GM21515 (cell line): Measurements from ENCODE around the gene CGB2.
"Not testable (repeated sequence)": the region's sequence is repeated elsewhere in the genome, so short reads cannot be mapped to it uniquely, and the experiment has no call there.

ENCODE experiments used
- ATAC-seq: cut with Tn5 transposase; IDR thresholded peaks from one replicate; pipeline ENCODE4 v1.9.1; 2021; ENCODE audit not compliant: unreplicated experiment

The CGB2 gene

DNA sequence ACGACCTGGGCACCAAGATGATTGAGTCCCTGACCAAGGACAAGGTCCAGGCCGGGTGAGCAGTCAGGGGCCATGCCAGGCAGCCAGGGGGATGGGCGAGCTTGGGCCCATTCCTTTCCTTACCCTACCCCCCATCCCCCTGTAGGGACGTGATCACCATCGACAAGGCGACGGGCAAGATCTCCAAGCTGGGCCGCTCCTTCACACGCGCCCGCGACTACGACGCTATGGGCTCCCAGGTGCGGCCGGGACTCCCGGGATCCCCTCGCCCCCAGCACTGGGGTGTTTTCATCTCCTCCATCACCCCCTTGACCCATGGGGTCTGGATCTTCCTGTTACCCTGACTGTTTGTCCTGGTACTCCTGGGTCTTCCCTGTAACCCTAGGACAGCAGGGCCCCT is 21.9 kb upstream of the CGB2 start:
- ATAC-seq = no peak

DNA sequence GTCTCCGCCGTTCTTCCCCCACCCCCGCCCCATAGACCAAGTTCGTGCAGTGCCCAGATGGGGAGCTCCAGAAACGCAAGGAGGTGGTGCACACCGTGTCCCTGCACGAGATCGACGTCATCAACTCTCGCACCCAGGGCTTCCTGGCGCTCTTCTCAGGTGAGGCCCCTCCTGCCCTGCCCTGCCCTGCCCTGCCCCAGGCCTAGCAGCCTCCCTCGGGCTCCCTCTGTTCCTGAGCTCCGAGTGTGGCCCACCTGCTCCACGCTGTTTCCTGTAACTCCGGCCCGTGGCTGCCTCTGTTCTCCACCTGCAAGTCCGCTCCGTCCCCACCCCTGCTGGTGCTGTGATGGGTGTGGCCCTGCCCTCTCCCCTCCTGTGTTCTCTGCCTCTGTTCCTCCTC is 21.2 kb upstream of the CGB2 start:
- ATAC-seq = no peak

DNA sequence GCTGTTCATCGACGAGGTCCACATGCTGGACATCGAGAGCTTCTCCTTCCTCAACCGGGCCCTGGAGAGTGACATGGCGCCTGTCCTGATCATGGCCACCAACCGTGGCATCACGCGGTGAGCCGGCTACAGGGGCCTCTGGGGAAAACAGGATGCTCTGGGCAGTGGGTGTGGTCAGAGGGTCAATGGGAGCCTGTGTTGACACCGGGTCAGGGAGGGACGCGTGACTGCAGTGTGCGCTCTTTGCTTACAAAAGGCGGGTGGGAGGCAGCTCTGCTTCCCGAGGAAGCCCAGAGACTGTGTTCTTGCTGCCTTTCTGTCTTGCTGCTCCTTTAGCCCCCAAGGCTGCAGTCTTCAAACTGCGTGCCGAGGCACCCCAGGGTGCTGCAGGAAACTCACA is 20.5 kb upstream of the CGB2 start:
- ATAC-seq = no peak

DNA sequence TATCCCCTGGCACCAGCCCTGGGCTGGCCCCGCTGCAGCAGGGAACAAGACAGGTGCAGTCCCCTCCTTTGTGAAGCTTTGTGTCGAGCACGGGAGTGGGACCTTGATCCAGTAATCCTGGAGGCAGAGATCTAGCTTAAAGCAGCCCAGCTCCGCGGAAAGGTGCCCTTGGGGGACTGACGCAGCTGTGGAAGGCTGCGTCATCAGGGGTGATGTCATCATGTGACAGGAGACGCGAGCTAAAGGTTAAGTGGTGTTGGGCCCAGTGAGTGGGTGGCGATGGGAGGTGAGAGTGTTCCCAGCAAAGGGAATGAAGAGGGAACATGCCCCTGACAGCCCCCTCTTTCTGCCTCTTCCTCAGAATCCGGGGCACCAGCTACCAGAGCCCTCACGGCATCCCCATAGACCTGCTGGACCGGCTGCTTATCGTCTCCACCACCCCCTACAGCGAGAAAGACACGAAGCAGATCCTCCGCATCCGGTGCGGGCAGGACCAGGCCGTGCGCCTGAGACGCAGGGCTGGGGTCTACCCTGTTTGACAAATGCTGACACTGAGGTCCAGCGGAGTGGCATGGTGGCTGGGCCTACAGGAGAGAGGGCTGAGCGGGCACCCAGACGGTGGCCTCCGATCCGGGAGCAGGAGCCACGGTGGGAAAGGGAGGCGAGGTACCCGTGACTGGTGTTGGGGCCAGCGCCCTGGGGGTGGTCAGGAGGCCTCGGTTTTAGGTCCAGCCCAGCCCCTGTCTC is 17.4 kb upstream of the CGB2 start:
- ATAC-seq = no peak

DNA sequence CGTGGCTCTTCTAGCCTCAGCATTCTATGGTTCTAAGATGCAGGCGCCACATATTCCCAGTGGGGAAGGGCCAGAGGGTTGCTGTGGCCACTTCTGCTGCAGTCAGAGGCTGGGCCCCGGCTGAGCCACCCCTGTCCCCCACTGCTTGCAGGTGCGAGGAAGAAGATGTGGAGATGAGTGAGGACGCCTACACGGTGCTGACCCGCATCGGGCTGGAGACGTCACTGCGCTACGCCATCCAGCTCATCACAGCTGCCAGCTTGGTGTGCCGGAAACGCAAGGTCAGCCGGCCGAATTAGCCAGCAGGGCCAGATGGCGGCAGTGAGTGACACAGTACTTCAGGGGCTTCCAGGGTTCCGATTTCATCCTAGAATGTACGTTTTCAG is 16.8 kb upstream of the CGB2 start:
- no peak for ATAC-seq

DNA sequence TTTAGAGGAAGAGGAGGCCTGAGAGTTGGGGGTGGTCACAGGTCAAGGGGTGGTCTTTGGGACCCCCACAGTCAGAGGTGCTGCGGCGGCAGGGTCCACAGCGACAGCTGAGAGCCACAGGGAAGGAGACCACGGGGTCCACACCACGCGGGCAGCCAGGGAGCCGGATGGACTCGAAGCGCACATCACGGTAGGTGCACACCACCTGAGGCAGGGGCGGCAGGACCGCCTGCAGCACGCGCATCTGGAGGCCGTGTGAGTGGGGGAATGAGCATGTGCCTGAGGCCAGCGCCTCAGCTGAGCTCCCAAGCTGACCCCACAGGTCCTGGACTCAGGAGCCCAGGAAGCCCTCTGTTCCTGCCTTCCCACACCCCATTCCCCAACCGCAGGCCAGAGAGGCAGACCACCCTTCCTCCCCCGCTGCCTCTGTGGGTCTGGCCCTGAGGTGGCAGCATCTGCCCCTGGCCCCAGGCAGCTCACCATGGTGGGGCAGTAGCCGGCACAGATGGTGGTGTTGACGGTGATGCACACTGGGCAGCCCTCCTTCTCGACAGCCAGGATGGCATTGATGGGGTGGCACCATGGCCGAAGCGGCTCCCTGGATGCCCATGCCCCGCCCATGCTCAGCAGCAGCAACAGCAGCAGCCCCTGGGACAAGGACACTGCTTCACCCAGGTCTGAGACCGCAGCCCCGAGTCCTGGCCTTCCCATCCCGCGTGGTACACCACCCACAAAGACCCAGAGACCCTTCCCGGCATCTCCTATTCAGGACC is 15.4 kb upstream of the CGB2 start:
- ATAC-seq = no peak

DNA sequence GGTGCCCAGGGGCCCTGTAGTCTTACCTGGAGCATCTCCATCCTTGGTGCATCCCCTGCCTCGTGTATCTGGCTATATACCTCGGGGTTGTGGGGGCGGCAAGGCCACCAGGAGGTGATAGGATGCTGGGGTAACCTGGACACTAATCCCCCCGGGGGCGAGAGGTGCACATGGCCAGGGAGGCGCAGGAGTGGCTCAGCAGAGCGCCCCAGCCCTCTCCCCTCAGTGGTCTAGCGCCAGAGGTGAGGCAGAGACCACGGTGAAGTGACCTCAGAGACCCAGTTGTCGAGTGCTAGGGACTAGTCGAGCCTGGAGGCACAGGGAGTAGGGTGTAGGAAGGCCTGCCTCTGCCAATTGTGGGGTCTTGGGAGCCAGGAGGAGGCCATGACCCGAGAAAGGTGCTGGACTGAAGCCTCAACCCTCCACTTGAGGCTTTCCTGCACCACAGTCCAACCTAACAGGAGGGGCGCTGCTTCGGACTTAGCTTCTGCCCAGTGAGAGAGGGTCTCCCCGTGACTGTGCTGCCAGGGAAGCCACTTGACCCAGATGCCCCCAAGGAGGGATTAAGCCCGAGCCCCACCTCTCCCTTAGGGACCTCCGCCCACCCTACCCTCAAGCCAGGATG is 14.5 kb upstream of the CGB2 start, which contains the start of gene LHB:
LHB (minus strand) TSS at position 51 of the 625 bp plus-strand sequence; CDS start at position 41, 10 bp downstream.
- ATAC-seq = no peak

DNA sequence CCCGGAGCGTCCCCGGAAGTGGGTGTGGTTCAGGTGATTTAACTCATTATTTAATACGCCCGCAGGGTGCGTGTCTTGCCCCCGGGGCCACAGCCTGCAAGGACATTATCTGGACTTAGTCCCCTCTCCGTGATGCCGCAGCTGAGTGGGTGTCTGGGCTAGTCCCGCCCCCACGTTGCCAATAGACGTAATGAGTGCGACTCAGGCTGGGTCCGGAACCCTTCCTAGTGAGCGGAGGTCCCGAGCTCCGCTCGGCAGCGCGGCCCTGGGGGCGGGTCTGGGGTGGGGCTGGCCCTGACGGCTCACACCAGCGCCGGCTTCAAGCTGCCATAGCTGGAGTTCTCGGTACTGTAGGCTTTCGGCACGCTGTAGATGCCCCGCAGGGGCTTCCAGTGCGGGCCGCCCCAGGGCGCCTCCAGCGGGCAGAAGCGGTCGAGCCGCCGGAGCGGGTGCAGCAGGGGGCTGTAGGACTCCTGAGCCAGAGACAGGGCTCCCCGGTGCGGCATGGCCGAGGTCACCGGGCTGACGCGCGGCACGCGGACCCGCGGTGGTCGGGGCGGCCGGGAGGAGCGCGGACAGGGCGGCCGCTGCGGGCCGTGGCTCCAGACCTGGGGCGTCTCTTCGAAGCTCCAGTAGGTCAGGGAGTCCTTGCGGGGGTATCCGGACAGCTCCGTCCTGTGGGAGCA is 13.9 kb upstream of the CGB2 start:
- ATAC-seq = no peak

DNA sequence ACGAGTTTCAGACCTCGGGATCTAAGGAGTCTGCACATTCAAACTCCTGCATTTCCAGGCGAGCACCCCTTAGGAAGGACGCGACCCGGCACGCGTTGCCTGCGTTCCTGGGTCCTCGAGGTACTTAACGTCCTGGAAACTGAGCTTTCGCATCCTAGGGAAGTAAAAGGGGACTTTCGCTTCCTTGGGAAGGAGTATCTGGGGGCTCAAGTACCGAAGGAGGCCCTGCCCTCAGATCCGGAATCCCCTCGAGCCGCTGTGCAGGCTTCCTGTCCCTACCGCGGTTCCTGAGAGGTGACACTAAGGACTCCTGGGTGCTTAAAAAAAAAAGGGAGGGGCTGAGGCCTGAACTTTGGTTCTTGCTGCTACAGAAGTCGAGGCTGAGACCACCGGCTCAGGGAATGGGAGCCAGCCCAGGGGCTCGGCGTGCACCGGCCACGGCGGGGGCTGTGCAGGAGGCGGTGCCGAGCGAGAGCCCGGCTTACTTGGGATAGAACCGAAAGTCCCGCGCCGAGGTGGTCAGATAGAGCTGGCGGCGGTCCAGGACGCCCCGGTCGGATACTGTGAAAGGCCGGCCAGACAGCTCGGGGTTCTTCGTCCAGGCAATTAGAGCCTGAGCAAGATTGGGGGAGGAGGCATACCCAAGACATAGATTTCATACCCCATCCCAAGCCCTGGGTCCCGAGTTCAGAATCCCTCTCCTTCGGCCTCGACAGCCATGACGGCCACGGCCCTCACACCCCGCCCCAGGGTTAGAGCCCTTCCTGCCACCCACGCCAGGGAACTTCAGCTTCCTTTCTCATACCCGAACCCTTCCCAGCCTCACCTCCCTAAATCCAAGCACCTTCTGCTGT is 13.1 kb upstream of the CGB2 start:
- ATAC-seq = not testable (repeated sequence)

DNA sequence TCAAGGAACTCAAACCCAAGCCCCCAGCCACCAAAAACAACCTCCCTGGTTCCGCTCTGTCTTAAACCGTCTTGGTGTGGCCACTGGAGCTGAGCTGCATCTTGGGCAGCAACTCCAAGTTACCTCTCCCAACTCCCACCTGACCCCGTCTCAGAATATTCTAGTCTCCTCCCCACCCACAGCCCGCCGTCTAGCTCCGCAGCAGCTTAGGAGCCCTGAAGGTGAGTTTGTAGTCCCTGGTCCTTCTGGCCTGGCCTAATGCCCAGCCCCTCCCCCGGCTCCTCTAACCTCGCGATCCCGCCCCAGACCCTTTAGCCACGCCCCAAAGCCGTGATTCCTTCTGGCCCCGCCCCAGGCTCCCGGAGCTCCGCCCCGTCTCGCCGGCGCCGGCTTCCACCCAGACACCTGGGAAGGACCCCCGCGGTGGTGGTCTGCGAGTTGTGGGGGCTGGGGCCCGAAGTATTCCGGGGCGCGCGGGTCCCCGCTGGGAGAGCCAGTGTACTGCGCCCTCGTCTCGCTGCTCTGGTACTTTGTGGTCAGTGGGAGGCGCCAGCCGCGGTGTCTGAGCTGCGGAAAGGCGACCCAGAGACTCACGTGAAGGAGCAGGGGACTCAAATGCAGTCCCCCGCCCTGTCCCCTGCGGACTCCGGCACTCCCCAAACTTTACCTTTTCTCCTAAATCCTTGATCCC is 12.3 kb upstream of the CGB2 start:
- ATAC-seq = no peak

DNA sequence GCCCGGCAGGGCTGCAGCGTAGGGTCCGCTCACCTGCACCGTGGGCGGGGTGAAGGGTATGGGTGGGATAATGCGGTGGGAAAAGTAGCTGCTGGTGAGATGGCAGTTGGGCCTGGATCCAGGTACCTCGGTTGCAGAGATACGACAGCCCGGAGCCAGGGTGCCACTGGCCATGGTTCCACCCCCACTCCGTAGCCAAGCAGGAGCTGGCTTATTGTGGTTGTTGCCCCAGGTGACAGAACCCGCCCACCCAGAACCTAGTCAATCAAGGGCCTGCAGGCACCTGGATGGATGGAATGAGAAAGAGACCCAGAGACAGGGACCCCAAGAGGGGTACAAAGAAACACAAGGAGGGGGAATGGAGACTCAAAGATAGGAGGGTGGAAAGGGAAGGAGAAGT is 11.3 kb upstream of the CGB2 start:
- ATAC-seq = no peak

DNA sequence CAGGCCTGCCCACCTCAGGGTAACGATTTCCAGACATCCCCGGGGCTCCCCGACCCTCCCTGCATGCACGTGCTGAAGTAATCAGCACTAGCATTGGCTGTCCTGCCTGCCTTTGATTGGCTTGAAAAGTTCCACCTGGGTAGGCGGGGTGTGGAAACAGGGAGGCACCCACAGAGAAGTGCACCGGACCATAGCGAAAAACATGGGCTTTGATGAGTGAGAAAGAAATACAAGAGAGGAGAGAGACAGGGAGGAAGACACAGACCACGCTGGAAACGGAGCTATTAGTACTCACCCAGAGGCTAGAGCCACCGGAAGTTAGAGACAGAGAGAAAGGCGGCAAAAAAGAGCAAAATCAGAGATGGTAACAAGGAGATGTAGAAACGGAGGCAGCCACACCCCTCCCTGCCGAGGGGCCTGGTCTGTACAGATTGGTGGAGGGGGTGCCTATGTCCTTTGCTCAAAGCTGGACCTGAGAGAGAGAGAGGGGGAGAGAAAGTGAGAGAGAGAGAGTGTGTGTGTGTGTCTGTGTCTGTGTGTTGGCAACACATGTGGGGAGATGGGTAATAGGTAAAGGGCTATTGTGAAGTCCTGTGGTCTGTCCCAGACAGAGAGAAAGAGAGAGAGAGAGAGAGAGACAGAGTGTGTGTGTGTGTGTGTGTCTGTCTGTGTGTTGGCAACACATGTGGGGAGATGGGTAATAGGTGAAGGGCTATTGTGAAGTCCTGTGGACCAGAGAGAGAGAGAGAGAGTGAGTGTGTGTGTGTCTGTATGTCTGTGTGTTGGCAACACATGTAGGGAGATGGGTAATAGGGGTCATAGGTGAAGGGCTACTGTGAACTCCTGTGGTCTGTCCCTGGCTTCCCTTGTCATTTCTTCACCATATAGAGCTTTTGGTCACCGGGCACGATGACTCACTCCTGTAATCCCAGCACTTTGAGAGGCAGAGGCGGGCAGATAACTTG is 10.5 kb upstream of the CGB2 start:
- ATAC-seq = no peak

DNA sequence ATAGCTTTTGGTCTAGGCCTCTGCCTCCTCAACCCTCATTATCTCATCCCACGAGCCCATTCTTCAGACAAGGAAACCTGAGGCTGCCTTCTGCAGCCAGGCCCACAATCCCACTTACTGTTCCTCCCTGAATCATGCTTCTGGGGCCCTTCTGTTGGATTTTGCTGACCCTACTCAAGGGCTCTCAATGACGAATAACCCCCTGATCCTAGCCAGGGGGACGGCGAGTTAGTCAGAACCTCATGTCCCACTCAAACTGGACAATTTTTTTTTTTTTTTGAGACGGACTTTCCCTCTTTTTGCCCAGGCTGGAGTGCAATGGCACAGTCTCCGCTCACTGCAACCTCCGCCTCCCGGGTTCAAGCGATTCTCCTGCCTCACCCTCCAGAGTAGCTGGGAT is 9.6 kb upstream of the CGB2 start:
- ATAC-seq = no peak

DNA sequence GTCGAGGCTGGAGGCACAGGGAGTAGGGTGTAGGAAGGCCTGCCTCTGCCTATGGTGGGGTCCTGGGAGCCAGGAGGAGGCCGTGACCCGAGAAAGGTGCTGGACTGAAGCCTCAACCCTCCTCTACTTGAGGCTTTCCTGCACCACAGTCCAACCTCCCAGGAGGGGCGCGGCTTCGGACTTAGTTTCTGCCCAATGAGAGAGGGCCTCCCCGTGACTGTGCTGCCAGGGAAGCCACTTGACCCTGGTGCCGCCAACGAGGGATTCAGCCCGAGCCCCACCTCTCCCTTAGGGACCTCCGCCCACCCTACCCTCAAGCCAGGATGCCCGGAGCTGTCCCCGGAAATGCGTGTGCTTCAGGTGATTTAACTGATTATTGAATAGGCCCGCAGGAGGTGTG is 7.5 kb upstream of the CGB2 start, which contains the start of gene CGB3:
CGB3 (minus strand) TSS at position 101 of the 400 bp plus-strand sequence. CDS start 362 bp downstream, outside the sequence.
- not testable (repeated sequence) for ATAC-seq

DNA sequence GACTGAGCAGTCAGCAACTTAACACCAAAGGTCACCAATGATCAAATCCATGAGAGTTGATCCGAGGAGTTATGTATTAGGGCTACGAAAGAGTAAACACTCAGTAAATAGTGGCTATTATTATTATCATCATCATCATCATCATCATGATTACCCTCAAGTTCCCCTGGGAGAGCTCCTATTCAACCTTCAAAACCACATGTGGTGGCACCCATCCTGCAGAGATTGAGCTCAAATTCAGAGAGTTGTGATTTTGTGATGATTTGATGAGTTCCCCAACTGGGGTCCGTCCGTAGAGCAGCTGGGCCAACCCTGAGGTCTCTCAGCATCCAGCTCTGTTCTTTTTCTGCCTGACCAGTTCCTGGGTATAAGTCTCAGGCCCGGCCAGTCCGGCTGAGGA is 6.6 kb upstream of the CGB2 start:
- not testable (repeated sequence) for ATAC-seq

DNA sequence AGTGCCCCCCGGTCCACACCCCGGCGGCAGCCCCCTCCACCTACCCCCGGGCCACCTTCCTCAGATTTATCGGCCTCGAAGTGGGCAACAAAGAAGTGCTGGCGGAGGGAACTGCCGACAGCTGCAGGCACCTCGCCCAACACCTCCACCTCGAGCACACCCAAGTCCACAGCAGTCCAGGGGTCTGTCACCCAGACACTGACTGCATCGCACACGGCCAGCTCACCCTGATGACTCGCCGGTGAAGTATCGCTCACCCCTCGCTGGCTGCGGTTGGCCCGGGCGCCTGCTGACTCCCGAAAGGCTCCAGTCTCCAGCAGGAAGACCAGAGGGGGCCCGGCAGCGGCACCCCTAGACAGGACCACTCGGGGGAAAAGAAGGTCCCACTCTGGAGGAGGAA is 6.1 kb upstream of the CGB2 start:
- not testable (repeated sequence) for ATAC-seq

DNA sequence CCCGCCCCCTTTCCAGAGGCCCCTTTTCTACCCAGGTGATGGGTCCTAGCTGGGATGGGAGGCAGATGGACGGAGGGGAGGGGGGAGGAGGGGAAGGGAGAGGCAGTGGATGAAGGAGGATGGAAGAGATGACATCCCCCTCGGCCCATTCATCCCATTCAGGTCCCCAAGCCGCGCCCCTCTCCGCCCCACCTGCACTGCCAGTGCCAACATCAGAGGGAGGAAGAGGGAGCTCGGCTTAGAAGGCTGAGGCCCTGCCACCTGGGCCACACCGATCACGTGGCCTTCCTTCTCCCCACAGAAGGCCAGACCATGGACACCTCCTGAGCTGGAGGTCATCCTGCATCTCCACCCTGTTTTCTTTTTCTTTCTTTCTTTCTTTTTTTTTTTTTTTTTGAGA is 3.0 kb upstream of the CGB2 start:
- ATAC-seq = not testable (repeated sequence)

DNA sequence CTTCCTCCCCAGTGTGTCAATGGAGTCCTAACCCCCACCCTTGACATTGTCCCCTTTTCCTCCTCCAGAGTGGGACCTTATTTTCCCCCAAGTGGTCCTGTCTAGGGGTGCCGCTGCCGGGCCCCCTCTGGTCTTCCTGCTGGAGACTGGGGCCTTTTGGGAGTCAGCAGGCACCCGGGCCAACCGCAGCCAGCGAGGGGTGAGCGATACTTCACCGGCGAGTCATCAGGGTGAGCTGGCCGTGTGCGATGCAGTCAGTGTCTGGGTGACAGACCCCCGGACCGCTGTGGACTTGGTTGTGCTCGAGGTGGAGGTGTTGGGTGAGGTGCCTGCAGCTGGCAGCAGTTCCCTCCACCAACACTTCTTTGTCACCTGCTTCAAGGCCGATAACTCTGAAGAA is 1.9 kb upstream of the CGB2 start:
- not testable (repeated sequence) for ATAC-seq

DNA sequence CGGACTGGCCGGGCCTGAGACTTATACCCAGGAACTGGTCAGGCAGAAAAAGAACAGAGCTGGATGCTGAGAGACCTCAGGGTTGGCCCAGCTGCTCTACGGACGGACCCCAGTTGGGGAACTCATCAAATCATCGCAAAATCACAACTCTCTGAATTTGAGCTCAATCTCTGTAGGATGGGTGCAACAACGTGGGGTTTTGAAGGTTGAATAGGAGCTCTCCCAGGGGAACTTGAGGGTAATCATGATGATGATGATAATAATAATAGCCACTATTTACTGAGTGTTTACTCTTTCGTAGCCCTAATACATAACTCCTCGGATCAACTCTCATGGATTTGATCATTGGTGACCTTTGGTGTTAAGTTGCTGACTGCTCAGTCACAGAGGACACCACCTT is 1.4 kb upstream of the CGB2 start:
- ATAC-seq = not testable (repeated sequence)
